ENCODE results near the gene CPN2. TPM values are rescaled to one million over a fixed set of nuclear protein-coding genes. Genes with fewer than 3 reads are reported as not detected.

Gene CPN2
- total and polyA plus RNA-seq, 2 of the 8 experiments (the other 6 are each of a cell fraction or from before 2014, with no cell fraction given): 0.03 TPM; not detected in 1

DNA sequence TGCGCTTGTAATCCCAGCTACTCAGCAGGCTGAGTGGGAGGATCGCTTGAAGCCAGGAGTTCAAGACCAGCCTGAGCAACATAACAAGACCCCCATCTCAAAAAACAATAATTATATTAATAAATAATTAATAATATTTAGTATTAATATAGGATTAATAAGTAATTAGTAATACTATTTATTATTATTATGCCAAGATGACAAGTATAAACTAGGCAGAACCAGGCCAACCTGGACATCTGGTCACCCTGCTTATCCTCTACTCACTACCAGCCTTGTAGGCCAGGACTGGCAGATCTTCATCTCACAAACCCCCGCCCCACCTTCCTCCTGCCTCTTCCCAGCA, 429 bp downstream of the CPN2 start:
- H3K4me3 ChIP-seq (ENCODE audit: extremely low read depth in 1 of 4, insufficient read depth in 2 of 4, low read depth in 3 of 4, low read length in 4 of 4): no peak overlapping the region
- H2BK5ac ChIP-seq (ENCODE audit: low read depth, low read length): no peak overlapping the region
- H3K9me3 ChIP-seq (ENCODE audit: insufficient read depth in 2 of 2, low read depth in 1 of 2, low read length in 1 of 2): no peaks in the 10 kb centered on the region
- FAIRE-seq (no peak), DNase-seq (ENCODE audit: low read depth in 1 of 2, low spot score in 2 of 2) (no peak)
- H3K4me1 ChIP-seq (replicated peaks in 1 of 4; ENCODE audit: control insufficient read depth in 3 of 4, insufficient read depth in 4 of 4, low read length in 3 of 4): peaks cover 0 to 3% (median 0%) of the 10 kb centered on the region in 4 experiments; a peak in 1 of 7 replicates
- H3K27me3 ChIP-seq (replicated peaks in 1 of 4; ENCODE audit: control insufficient read depth in 3 of 4, extremely low read depth in 1 of 4, insufficient read depth in 3 of 4, low read length in 3 of 4): no peaks in the 10 kb centered on the region
- H3K56ac ChIP-seq (replicated peaks; ENCODE audit: insufficient read length, low read depth, low read length): no peak overlapping the region
- no peak overlapping the region for H3K4ac ChIP-seq (replicated peaks; ENCODE audit: insufficient read length, low read depth, low read length)
- no peak overlapping the region for H2BK120ac ChIP-seq (replicated peaks; ENCODE audit: low read depth, low read length)
- WGBS, 2 experiments (ENCODE audit: extremely low coverage in 1 of 2, insufficient coverage in 1 of 2, insufficient read length in 1 of 2, insufficient replicate concordance in 2 of 2, low coverage in 1 of 2, low lambda C conversion rate in 2 of 2, missing lambda C conversion rate in 1 of 2): 93% methylated on average over 3 of the region's 3 CpGs; no CpG with 5 or more reads in 1 of the 2 experiments
- H3K36me3 ChIP-seq (ENCODE audit: control insufficient read depth in 2 of 4, insufficient read depth in 4 of 4, low read length in 3 of 4): no peaks in the 10 kb centered on the region
- H3K23ac ChIP-seq (ENCODE audit: insufficient read length): no peak overlapping the region
- no peak overlapping the region for H2AFZ ChIP-seq (ENCODE audit: low read length)
- ChIA-PET CTCF (ENCODE audit: partially characterized antibody) (interaction anchor here (1.2 to 3.7 kb wide), 10 partner anchors 9 to 60 kb away, joined by 3 to 36 read pairs (median 6); partner anchors contain the start of gene GP5), POLR2A (ENCODE audit: partially characterized antibody) (no interaction called here)
- no peak overlapping the region for H3K18ac ChIP-seq (ENCODE audit: extremely low read depth, low read length)
- no peak overlapping the region for H3K9ac ChIP-seq (replicated peaks in 1 of 4; ENCODE audit: extremely low read depth in 1 of 4, low read depth in 3 of 4, low read length in 3 of 4)
- H4K91ac ChIP-seq (replicated peaks; ENCODE audit: insufficient read length, low read length): no peak overlapping the region
- H3K23me2 ChIP-seq (ENCODE audit: low read depth, low read length): peaks cover 10% of the 10 kb centered on the region; the same call in 1 of the 2 replicates
- H3K4me2 ChIP-seq (ENCODE audit: insufficient read depth in 1 of 2, low read depth in 2 of 2, low read length in 2 of 2): no peak overlapping the region
- no peak overlapping the region for H2BK12ac ChIP-seq (ENCODE audit: low read depth, low read length)
- no peak overlapping the region for H2AK5ac ChIP-seq (ENCODE audit: low read depth, low read length)
- no peak overlapping the region for H2BK20ac ChIP-seq (ENCODE audit: low read length)
- no peak overlapping the region for H3K14ac ChIP-seq (ENCODE audit: insufficient read length)
- H3K79me2 ChIP-seq (ENCODE audit: control insufficient read depth in 1 of 2, insufficient read depth in 2 of 2, low read length in 2 of 2): no peaks in the 10 kb centered on the region
- H4K5ac ChIP-seq (ENCODE audit: insufficient read length, low read depth, low read length): no peak overlapping the region
- no peak overlapping the region for H2BK15ac ChIP-seq (ENCODE audit: low read length)
- no peak overlapping the region for H3K27ac ChIP-seq (ENCODE audit: low read depth, low read length)
- no peak overlapping the region for H4K8ac ChIP-seq (ENCODE audit: extremely low read depth, insufficient read depth, low read length)
- H4K20me1 ChIP-seq (replicated peaks in 1 of 2; ENCODE audit: control insufficient read depth in 1 of 2, insufficient read depth in 2 of 2, low read length in 2 of 2): peaks cover 0 to 5% of the 10 kb centered on the region in 2 experiments
- no peaks in the 10 kb centered on the region for H3K79me1 ChIP-seq (ENCODE audit: low read depth, low read length)
- no peak for TF ChIP-seq SRF (IDR thresholded peaks at IDR 0.05; ENCODE audit: low read depth, low read length)
- TF ChIP-seq TCF12 (IDR thresholded peaks at IDR 0.05; ENCODE audit: low read depth, low read length): no peak
- TF ChIP-seq RNF2 (IDR thresholded peaks at IDR 0.05; ENCODE audit: borderline replicate concordance, low read depth, low read length, missing control alignments, poor library complexity, severe bottlenecking): no peak
- no peak for TF ChIP-seq SIRT6 (IDR thresholded peaks at IDR 0.05; ENCODE audit: low read length)
- TF ChIP-seq RFX5 (IDR thresholded peaks at IDR 0.05; ENCODE audit: borderline replicate concordance, low read depth, low read length): no peak
- no peak for TF ChIP-seq KDM5A (IDR thresholded peaks at IDR 0.05; ENCODE audit: low read length)
- TF ChIP-seq EP300 (IDR thresholded peaks at IDR 0.05; ENCODE audit: borderline replicate concordance in 1 of 2, low read depth in 2 of 2, low read length in 2 of 2): no peak
- no peak for TF ChIP-seq NRF1 (IDR thresholded peaks at IDR 0.05; ENCODE audit: low read depth, low read length)
- TF ChIP-seq TAF7 (optimal IDR thresholded peaks at IDR 0.05; ENCODE audit: borderline replicate concordance, low read depth, low read length): no peak
- TF ChIP-seq SP2 (IDR thresholded peaks at IDR 0.05; ENCODE audit: low read length): no peak
- TF ChIP-seq BRCA1 (IDR thresholded peaks at IDR 0.05; ENCODE audit: low read depth, low read length): no peak
- TF ChIP-seq SIN3A (conservative IDR thresholded peaks at IDR 0.05 in 1 of 2, IDR thresholded peaks at IDR 0.05 in 1 of 2; ENCODE audit: low read depth in 1 of 2, low read length in 2 of 2): no peak
- no peak for TF ChIP-seq SAP30 (IDR thresholded peaks at IDR 0.05; ENCODE audit: insufficient read depth, insufficient replicate concordance, low read length)
- no peak for TF ChIP-seq KDM4A (IDR thresholded peaks at IDR 0.05; ENCODE audit: low read depth, low read length, severe bottlenecking)

Measured in H1 (cell line).